Measurements from ENCODE around the gene ESRRB.

Gene ESRRB

GRCh38 chr14:76330411-76331327 lies 45.3 kb upstream of the ESRRB start:
- no peak for DNase-seq (ENCODE audit: extremely low spot score)
- TF ChIP-seq, protein P1, sequence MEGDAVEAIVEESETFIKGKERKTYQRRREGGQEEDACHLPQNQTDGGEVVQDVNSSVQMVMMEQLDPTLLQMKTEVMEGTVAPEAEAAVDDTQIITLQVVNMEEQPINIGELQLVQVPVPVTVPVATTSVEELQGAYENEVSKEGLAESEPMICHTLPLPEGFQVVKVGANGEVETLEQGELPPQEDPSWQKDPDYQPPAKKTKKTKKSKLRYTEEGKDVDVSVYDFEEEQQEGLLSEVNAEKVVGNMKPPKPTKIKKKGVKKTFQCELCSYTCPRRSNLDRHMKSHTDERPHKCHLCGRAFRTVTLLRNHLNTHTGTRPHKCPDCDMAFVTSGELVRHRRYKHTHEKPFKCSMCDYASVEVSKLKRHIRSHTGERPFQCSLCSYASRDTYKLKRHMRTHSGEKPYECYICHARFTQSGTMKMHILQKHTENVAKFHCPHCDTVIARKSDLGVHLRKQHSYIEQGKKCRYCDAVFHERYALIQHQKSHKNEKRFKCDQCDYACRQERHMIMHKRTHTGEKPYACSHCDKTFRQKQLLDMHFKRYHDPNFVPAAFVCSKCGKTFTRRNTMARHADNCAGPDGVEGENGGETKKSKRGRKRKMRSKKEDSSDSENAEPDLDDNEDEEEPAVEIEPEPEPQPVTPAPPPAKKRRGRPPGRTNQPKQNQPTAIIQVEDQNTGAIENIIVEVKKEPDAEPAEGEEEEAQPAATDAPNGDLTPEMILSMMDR (IDR thresholded peaks at IDR 0.05; ENCODE audit: control extremely low read depth, extremely low read depth, low read depth, missing control alignments), result no peak
- POLR2A ChIA-PET, result no interaction called here
- CTCF ChIA-PET, result interaction anchor here (1.1 to 1.6 kb wide), 4 partner anchors 9 to 254 kb away, joined by 3 to 6 read pairs (median 4); no protein-coding TSS in a partner anchor

- TF ChIP-seq, protein P1 (IDR thresholded peaks at IDR 0.05; ENCODE audit: control extremely low read depth, extremely low read depth, low read depth, missing control alignments), result no peak
- DNase-seq (ENCODE audit: extremely low spot score), result no peak
- CTCF ChIA-PET, result interaction anchor here (1.1 to 1.6 kb wide), 4 partner anchors 9 to 255 kb away, joined by 3 to 6 read pairs (median 4); no protein-coding TSS in a partner anchor
- POLR2A ChIA-PET, result no interaction called here
Measured at GRCh38 chr14:76331328-76332011, 44.5 kb upstream of the ESRRB start.

GRCh38 chr14:76333664-76334063 lies 42.3 kb upstream of the ESRRB start:
- CTCF ChIA-PET, result interaction anchor here (2.8 kb wide), 1 partner anchor 19 kb away, joined by 14 read pairs; no protein-coding TSS in a partner anchor
- TF ChIP-seq, protein P1 (IDR thresholded peaks at IDR 0.05; ENCODE audit: control extremely low read depth, extremely low read depth, low read depth, missing control alignments), result no peak
- POLR2A ChIA-PET, result no interaction called here
- no peak for DNase-seq (ENCODE audit: extremely low spot score)

GRCh38 chr14:76334316-76334715 lies 41.6 kb upstream of the ESRRB start:
- TF ChIP-seq, protein P1 (IDR thresholded peaks at IDR 0.05; ENCODE audit: control extremely low read depth, extremely low read depth, low read depth, missing control alignments), result no peak
- POLR2A ChIA-PET, result no interaction called here
- no peak for DNase-seq (ENCODE audit: extremely low spot score)
- CTCF ChIA-PET, result interaction anchor here (1.5 to 2.8 kb wide), 2 partner anchors 18 to 284 kb away, joined by 3 to 14 read pairs; no protein-coding TSS in a partner anchor

- TF ChIP-seq, protein P1 (IDR thresholded peaks at IDR 0.05; ENCODE audit: control extremely low read depth, extremely low read depth, low read depth, missing control alignments), result no peak
- CTCF ChIA-PET, result interaction anchor here (2.3 to 2.9 kb wide), 2 partner anchors 11 to 16 kb away, joined by 6 to 18 read pairs; no protein-coding TSS in a partner anchor
- DNase-seq (ENCODE audit: extremely low spot score), result no peak
- POLR2A ChIA-PET, result no interaction called here
Measured at GRCh38 chr14:76336876-76337275, 39.1 kb upstream of the ESRRB start.
